ENCODE results near the gene ASAP2. TPM values are rescaled to one million over a fixed set of nuclear protein-coding genes. Genes with fewer than 3 reads are reported as not detected.

ASAP2 gene
- total and polyA plus RNA-seq, 9 of the 15 experiments (the other 6 are each of a cell fraction or from before 2014, with no cell fraction given): 0.06 to 4.3 (median 3.1) TPM

DNA sequence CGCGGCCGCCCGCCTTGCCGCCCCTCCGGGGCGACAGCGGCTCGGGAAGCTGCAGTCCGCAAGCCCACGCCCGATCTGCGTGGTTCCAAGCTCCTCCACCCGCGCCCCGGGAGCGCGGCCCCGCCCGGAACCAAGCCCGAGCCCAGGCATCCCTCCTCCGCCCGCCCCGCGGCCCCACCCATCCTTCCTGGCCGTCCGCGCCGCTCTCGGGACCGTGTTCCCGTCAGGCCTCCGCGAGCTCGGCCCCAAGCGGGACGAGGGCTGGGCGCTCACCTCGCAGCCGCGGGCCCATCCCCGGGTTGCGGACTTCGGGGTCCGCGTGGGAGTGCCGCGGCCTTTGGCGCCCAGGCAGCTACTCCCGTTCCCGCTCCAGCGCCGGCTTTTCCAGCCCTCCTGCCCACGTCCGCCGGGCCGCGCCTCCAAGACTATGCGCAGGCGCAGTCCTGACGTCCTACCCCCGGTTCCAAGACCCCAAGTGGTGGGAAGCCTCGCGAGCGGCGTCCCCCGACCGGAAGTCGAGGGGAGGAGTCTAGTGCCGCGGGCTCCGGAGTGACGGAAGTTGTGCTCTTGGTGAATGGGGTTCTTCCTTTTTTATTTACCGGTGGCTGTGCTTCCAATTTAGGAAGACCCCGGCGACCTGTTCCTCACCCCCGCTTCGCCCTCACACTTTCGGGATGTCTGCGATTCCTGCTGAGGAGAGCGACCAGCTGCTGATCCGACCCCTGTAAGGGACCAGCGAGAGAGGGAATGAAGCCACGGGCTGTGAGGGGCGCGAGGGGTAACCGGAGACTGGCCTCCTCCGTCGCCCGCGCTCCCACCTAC, 216.7 kb downstream of the ASAP2 start, which contains the start of the genes CPSF3 and ITGB1BP1 (continued):
- TF ChIP-seq ZC3H8 (IDR thresholded peaks at IDR 0.05) (no peak), PYGO2 (tag; IDR thresholded peaks at IDR 0.05) (no peak), SRSF3 (IDR thresholded peaks at IDR 0.05; ENCODE audit: insufficient read depth, low read length) (0 out of 2 replicates have a peak, but pooled peaks have one; percentile 43), TCFL5 (CRISPR knock-in tag; conservative IDR thresholded peaks at IDR 0.05) (no peak), CXXC5 (CRISPR knock-in tag; IDR thresholded peaks at IDR 0.05) (peak; percentile 93), MTA3 (IDR thresholded peaks at IDR 0.05; ENCODE audit: borderline replicate concordance) (peak; percentile 85; the same call in 1 of the 2 replicates), ZNF589 (CRISPR knock-in tag; IDR thresholded peaks at IDR 0.05; ENCODE audit: low read depth) (no peak), FIP1L1 (IDR thresholded peaks at IDR 0.05; ENCODE audit: low read depth, low read length, poor library complexity, severe bottlenecking) (peak; percentile 88), ZBTB7A (IDR thresholded peaks at IDR 0.05; ENCODE audit: borderline replicate concordance, control insufficient read depth, low read depth, low read length) (peak; percentile 78; the same call in 1 of the 2 replicates), TCF7 (IDR thresholded peaks at IDR 0.05; ENCODE audit: borderline replicate concordance) (no peak), OTX1 (CRISPR knock-in tag; IDR thresholded peaks at IDR 0.05) (0 out of 2 replicates have a peak, but pooled peaks have one; percentile 9), CREM (IDR thresholded peaks at IDR 0.05; ENCODE audit: low read depth) (peak; percentile 77), RHOXF2B (CRISPR knock-in tag; conservative IDR thresholded peaks at IDR 0.05) (no peak), YY1 (IDR thresholded peaks at IDR 0.05; ENCODE audit: borderline replicate concordance in 1 of 3, control insufficient read depth in 1 of 3, extremely low read depth in 1 of 3, insufficient read depth in 3 of 3, insufficient read length in 1 of 3, insufficient replicate concordance in 2 of 3, low read depth in 1 of 3, low read length in 2 of 3) (peak in 2 of 3 experiments; percentile 40 to 49), RBBP5 (IDR thresholded peaks at IDR 0.05; ENCODE audit: borderline replicate concordance, insufficient read depth, low read length, poor library complexity, severe bottlenecking) (peak; percentile 82), ZNF586 (CRISPR knock-in tag; conservative IDR thresholded peaks at IDR 0.05) (no peak), U2AF1 (optimal IDR thresholded peaks at IDR 0.05; ENCODE audit: low read depth, low read length) (peak; percentile 94)
- TF ChIP-seq, protein P1, sequence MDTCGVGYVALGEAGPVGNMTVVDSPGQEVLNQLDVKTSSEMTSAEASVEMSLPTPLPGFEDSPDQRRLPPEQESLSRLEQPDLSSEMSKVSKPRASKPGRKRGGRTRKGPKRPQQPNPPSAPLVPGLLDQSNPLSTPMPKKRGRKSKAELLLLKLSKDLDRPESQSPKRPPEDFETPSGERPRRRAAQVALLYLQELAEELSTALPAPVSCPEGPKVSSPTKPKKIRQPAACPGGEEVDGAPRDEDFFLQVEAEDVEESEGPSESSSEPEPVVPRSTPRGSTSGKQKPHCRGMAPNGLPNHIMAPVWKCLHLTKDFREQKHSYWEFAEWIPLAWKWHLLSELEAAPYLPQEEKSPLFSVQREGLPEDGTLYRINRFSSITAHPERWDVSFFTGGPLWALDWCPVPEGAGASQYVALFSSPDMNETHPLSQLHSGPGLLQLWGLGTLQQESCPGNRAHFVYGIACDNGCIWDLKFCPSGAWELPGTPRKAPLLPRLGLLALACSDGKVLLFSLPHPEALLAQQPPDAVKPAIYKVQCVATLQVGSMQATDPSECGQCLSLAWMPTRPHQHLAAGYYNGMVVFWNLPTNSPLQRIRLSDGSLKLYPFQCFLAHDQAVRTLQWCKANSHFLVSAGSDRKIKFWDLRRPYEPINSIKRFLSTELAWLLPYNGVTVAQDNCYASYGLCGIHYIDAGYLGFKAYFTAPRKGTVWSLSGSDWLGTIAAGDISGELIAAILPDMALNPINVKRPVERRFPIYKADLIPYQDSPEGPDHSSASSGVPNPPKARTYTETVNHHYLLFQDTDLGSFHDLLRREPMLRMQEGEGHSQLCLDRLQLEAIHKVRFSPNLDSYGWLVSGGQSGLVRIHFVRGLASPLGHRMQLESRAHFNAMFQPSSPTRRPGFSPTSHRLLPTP (IDR thresholded peaks at IDR 0.05; ENCODE audit: borderline replicate concordance, extremely low read depth, insufficient read length): no peak
- TF ChIP-seq, protein P2, sequence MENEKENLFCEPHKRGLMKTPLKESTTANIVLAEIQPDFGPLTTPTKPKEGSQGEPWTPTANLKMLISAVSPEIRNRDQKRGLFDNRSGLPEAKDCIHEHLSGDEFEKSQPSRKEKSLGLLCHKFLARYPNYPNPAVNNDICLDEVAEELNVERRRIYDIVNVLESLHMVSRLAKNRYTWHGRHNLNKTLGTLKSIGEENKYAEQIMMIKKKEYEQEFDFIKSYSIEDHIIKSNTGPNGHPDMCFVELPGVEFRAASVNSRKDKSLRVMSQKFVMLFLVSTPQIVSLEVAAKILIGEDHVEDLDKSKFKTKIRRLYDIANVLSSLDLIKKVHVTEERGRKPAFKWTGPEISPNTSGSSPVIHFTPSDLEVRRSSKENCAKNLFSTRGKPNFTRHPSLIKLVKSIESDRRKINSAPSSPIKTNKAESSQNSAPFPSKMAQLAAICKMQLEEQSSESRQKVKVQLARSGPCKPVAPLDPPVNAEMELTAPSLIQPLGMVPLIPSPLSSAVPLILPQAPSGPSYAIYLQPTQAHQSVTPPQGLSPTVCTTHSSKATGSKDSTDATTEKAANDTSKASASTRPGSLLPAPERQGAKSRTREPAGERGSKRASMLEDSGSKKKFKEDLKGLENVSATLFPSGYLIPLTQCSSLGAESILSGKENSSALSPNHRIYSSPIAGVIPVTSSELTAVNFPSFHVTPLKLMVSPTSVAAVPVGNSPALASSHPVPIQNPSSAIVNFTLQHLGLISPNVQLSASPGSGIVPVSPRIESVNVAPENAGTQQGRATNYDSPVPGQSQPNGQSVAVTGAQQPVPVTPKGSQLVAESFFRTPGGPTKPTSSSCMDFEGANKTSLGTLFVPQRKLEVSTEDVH (IDR thresholded peaks at IDR 0.05; ENCODE audit: low read depth, partially characterized antibody): peak; percentile 72
